HCEC 1CT (cell line): ENCODE data around the gene CACNB4.
"Not testable (repeated sequence)": the region's sequence is repeated elsewhere in the genome, so short reads cannot be mapped to it uniquely, and the experiment has no call there.

Source experiments
- DNase-seq: peaks from one replicate; pipeline ENCODE4 v3.0.0-alpha.2; 2017

Gene CACNB4

GRCh38 chr2:151933266-151933804 lies 165.5 kb downstream of the CACNB4 start:
- no peak for DNase-seq

DNA sequence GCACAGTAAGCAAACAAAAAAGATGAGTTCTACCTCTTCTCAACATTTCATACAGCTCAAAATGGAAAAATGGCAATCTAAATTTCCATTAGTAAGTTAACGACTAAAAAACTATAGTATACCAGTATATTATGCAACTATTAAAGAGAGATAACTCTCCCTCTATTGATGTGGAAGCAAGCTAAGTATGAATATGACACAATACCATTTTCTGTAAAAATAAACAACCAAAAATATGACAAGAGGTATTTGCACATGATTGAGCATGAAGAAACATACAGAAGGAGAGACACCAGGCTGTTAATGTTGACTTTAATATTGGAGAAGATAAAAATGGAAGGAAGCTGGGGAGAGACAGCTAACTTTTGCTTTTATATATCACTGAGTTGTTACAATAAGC lies 167.1 kb downstream of the CACNB4 start:
- no peak for DNase-seq

- DNase-seq, result no peak
These were observed 167.7 kb downstream of the CACNB4 start for GRCh38 chr2:151931030-151931611.

GRCh38 chr2:151930042-151930441 lies 168.8 kb downstream of the CACNB4 start:
- no peak for DNase-seq

DNA sequence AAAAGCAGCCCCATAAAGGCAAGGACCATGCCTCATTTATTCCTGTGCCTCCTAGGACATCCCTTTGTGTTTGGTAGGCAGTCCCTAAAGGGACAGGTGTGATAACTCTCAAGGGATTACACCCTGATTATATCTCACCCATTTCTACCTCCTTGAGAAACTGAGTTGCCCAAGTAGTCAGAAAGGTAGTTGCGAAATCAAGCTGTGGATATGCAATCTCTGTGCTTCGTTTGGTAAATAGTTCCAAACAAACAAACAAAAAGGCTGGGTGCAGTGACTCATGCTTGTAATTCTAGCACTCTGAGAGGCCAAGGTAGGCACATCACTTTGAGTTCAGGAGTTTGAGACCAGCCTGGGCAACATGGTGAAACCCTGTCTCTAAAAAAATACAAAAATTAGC lies 170.5 kb downstream of the CACNB4 start:
- DNase-seq, result no peak

GRCh38 chr2:151927501-151928221 lies 171.2 kb downstream of the CACNB4 start:
- DNase-seq, result no peak

DNA sequence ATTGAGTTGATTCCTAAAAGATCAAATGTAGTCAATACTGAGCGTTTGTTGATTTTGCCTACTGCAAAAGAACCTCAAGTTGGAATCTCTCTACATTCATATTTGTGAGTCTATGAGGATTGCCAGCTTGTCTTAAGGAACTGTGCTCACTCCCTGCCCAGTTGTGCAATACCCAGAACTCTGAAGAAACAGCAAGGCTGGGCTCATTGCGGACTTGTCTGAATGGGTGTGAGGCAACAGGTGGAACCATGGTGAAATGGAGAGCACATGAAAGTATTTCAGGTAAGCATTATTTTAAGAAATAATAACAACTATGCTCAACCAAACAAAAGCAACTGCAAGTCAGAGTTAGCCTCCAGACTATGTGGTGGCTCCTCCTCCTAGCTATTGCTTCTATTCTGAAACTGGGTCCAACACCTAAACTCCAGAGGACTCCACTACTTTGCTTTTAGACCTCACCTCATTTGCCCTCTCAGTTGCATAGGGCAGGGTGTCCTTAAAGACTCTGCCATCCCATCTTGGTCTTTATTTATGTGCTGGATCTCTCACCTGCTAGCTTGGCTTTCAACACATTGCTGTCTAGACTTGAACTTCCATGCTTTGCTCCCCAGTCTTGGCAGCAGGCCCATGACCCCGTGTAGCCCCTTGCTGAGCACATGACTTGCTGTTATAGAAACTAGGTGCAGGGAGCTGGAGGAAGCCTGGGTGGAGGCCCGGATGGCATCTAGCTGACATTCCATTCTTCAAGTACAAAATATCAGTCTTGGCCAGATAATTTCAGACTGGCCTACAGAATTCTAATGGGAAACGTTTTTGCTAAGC lies 175.8 kb downstream of the CACNB4 start:
- no peak for DNase-seq

DNA sequence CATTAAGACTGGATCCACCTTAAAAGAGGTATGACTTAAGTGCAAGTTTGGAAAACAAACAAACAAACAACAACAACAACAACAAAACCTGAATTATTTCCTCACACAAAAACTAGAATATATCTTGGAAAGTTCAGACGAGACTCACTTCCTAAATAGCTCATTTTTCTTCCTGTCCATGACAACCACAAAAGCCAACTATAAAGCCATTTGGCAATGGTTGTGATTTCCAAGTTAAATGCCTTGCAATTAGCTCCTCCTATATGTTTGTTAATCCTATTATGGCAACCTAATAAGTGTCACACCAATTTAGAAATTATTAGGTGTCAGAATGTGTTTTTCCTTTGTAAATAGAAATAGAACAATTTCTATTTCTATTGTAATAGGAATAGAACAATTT lies 179.1 kb downstream of the CACNB4 start:
- no peak for DNase-seq

- DNase-seq, result no peak
These were observed 180.5 kb downstream of the CACNB4 start for GRCh38 chr2:151918308-151918707.

DNA sequence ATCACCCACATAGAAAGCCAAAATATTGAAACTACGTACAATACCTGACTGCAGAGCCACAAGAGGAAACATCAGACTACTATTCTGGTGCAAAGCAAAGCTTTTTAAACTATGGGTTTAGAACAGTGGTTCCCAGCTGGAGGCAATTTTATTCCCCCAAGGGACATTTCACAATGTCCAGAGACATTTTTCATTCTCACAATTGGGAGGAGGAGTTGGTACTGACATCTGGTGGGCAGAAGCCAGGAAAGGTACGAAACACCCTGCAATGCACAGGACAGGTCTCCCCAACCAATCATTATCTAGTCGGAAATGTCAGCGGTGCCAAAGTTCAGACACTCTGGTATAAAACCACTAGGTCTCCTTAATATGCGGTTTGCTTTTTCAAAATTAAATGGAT lies 182.2 kb downstream of the CACNB4 start:
- no peak for DNase-seq

DNA sequence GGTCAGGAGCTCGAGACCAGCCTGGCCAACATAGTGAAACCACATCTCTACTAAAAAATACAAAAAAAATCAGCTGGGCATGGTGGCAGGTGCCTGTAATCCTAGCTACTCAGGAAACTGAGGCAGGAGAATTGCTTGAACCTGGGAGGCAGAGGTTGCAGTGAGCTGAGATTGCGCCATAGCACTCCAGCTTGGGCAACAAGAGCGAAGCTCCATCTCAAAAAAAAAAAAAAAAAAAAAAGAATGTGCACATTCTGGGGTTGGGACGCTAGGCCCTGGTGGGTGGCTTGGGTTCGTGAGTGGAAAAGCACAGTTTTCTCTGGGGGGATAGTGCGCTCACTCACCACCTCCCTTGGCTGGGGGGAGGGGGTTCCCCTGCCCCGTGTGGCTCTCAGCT lies 183.2 kb downstream of the CACNB4 start:
- DNase-seq, result not testable (repeated sequence)

DNA sequence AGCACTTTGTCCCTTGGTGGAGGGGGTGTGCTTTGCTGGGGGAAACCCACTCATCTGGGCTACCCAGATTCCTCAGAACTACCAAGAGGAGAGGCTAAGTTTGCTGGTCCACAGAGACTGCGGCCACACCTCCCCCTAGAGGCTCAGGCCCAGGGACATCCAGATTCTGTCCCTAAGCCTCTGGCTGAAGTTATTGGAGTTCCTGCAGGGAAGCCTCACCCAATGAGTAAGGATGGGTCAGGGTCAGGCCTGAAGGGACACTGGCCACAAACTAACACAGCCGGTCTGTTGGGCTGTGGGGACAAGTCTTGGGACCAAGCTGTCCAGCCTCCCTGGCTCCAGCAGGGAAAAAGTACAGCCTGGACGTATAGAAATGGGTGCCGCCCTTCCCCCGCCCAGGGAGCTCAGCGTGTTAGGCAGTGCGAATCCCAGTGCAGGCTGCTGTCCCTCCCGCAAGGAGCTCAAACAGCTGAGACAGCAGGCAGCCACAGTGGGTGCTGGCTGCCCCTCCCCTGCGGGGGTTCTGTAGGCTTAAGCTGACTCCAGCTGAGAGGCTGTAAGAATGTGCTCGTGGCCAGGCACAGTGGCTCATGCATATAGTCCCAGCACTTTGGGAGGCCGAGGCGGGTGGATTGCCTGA lies 183.7 kb downstream of the CACNB4 start:
- DNase-seq, result no peak

GRCh38 chr2:151908204-151908882 lies 190.5 kb downstream of the CACNB4 start:
- no peak for DNase-seq

DNA sequence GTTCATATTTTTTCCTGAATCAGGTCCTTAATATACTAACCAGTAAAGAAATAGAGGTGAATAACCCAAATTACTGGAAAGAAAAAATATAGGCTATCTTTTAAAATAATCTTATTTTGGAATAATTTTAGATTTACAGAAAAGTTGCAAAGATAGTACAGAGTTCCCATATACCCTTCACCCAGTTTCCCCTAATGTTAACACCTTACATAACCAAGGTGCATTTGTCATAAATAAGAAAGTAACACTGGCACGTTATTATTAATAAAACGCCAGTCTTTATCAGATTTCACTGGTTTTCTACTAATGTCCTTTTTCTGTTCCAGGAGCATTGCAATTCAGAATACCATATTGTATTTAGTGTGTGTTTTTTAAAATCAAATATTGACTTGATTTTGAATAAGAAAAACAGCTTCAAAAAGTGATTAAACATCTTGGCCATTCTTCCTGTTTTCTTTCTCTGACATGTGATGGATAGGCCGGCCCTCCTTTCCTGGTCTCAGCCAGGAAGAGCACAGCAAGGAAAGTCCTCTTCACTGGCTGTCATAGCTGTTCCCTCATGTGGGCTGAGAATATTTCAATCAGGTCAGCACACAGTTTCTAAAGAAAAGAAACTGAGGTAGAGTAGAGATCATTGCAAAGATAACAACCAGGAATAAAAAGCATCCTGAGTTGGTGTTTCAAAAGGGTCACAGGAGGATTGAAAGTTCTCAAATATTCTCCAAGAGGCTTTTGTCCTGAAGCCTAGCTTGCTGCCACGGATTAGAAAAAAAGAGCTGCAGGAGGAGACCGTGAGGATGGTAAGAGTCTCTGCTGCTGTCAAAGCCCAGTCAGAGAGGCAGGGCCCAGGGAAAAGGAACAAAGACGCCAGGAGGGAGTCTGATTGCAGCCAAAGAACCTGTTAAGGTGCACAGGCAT lies 191.3 kb downstream of the CACNB4 start:
- no peak for DNase-seq

- no peak for DNase-seq
These were observed 192.2 kb downstream of the CACNB4 start for GRCh38 chr2:151906633-151906998.

- no peak for DNase-seq
These were observed 192.7 kb downstream of the CACNB4 start for GRCh38 chr2:151905963-151906632.

DNA sequence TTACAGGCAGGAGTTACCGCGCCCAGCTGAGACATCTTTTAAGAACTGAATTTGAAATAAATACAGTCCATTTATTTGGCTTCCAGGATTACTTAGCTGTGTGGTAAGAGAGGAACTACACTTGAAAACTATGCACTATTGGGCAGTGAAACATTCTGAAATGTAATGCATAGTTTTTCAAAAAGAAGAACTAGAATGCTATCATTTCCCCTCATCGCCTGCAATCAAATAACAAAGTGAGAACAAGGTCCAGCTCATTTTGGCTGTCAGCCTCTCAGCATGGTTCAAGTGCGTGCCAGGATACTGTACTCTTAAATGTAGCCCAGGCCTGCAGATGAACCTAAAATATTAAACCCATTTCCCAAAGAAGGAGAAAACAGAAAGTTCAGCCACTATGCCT lies 194.0 kb downstream of the CACNB4 start:
- no peak for DNase-seq

DNA sequence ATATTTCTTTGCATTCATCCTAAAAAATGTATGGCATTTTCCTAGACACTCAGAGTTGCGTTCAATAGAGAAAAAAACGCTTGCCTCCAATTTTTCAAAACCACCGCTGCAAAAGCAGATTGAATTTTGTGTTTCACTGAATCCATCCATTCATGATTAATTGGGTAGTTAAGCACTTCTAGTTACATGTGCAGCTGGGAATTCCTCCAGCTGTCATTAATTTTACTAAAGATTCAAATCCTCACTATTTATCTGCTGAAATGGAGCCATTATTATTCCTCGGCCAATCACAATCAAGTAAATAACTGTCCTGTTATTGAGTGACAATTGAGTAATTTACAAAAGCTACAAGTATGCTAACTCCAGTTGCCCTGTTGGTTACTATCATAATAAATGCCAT lies 194.8 kb downstream of the CACNB4 start:
- no peak for DNase-seq

DNA sequence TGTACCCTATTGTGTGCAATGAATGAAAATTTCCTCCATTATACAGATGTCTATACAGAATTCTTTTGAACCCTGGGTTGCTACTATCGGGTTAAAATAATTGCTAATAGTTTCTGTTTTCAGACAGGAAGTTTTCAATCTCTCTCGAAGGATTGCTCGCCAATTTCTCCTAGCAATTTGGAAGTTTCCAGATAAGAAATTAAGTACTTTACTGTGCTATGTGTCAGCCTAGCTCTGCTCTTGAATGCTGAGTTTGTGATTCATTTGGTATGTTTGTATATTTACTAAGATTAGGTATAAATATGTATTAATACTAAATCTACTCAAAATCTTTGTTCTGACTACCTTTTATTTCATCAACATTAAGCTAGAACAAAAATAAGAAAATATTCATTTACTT lies 196.0 kb downstream of the CACNB4 start:
- DNase-seq, result no peak

DNA sequence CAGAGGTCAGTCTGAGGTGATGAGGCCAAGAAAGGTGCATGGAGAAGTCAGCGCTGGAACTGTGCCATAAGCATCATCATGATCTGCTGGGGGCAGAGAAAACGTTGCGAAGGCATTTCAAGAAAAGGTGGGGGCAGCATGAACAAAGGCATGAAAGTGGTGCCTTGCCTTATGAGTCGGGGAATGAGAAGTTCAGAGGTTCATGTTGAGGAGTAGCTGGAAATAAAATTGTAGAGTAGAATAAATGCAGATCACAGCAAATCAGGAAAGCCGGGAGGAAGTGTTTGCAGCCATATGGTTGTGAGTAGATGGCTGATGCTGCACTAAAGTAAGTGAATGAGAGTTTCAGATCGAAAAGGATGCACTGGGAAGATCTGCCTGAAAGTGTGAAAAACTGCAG lies 198.5 kb downstream of the CACNB4 start:
- no peak for DNase-seq

GRCh38 chr2:151899156-151899555 lies 199.7 kb downstream of the CACNB4 start:
- no peak for DNase-seq
